HEK293 (cell line): Measurements from ENCODE around the gene RIOX2.

Experiments used
- CTCF ChIA-PET: fragments of 350-600 bp; formaldehyde crosslinking; extraction: SDS; loops from one replicate; lab custom pipeline; 2021; ENCODE audit warnings: antibody characterized with exemption; lab: Yijun Ruan, JAX
- POLR2A ChIA-PET: fragments of 300-600 bp; formaldehyde crosslinking; extraction: SDS; loops from one replicate; lab custom pipeline; 2020; ENCODE audit warnings: antibody characterized with exemption, inconsistent platforms; lab: Yijun Ruan, JAX
- H3K27ac ChIP-seq: fragments of 200-500 bp; sonication (Bioruptor generic); 2 replicates; pipeline ENCODE4 v1.5.1; 2014; ENCODE audit warnings: low read depth, low read length, control low read depth, inconsistent platforms; ENCODE audit errors: extremely low read depth
- H3K36me3 ChIP-seq, 2 experiments: fragments of 200-500 bp in 1 of 2; sonication (Bioruptor generic) in 1 of 2; 1 replicate in 1 of 2; 2 replicates in 1 of 2; pipeline ENCODE4 v1.5.1; 2014 to 2017; ENCODE audit warnings: inconsistent platforms in 2 of 2, low read length in 2 of 2; ENCODE audit not compliant: control insufficient read depth in 2 of 2, insufficient read depth in 1 of 2
- H3K4me1 ChIP-seq: fragments of 200-500 bp; sonication (Bioruptor generic); 2 replicates; pipeline ENCODE4 v1.5.1; 2014; ENCODE audit warnings: mild to moderate bottlenecking, low read length, inconsistent platforms; ENCODE audit not compliant: control insufficient read depth, insufficient read depth
- H3K4me3 ChIP-seq: 2 replicates; pipeline ENCODE4 v1.5.1; 2011; ENCODE audit warnings: low read depth, mild to moderate bottlenecking, control low read depth, low read length, moderate library complexity
- H3K9me3 ChIP-seq: fragments of 200-500 bp; sonication (Bioruptor generic); 2 replicates; pipeline ENCODE4 v1.5.1; 2014; ENCODE audit warnings: low read depth, low read length, inconsistent platforms; ENCODE audit not compliant: control insufficient read depth, insufficient read depth
- REPIN1 ChIP-seq: fragments of 450-650 bp; formaldehyde crosslinking; IDR thresholded peaks from 2 replicates; pipeline ENCODE4 v1.5.1; 2017; ENCODE audit warnings: missing biosample characterization, missing genetic modification characterization, low read depth
- ZBTB1 ChIP-seq: fragments of 450-650 bp; formaldehyde crosslinking; IDR thresholded peaks from 2 replicates; pipeline ENCODE4 v1.5.1; 2016; ENCODE audit warnings: missing biosample characterization, missing genetic modification characterization
- ZIC2 ChIP-seq: fragments of 450-650 bp; formaldehyde crosslinking; IDR thresholded peaks from 2 replicates; pipeline ENCODE4 v1.5.1; 2016; ENCODE audit warnings: missing biosample characterization, missing genetic modification characterization
- ZNF138 ChIP-seq: fragments of 450-650 bp; formaldehyde crosslinking; IDR thresholded peaks from 2 replicates; pipeline ENCODE4 v1.5.1; 2016; ENCODE audit warnings: missing biosample characterization, missing genetic modification characterization, borderline replicate concordance
- ZNF214 ChIP-seq: fragments of 450-650 bp; formaldehyde crosslinking; IDR thresholded peaks from 2 replicates; pipeline ENCODE4 v1.5.1; 2017; ENCODE audit warnings: missing biosample characterization, mild to moderate bottlenecking, missing genetic modification characterization, borderline replicate concordance
- ZNF292 ChIP-seq: fragments of 450-650 bp; formaldehyde crosslinking; IDR thresholded peaks from 2 replicates; pipeline ENCODE4 v1.5.1; 2016; ENCODE audit warnings: low read depth, missing biosample characterization, missing genetic modification characterization, borderline replicate concordance
- ZNF302 ChIP-seq: fragments of 450-650 bp; formaldehyde crosslinking; IDR thresholded peaks from 2 replicates; pipeline ENCODE4 v1.5.1; 2016; ENCODE audit warnings: missing biosample characterization, missing genetic modification characterization, low read depth
- ZNF311 ChIP-seq: fragments of 450-650 bp; formaldehyde crosslinking; IDR thresholded peaks from 2 replicates; pipeline ENCODE4 v1.5.1; 2017; ENCODE audit warnings: missing biosample characterization, missing genetic modification characterization, borderline replicate concordance
- ZNF544 ChIP-seq: fragments of 450-650 bp; formaldehyde crosslinking; IDR thresholded peaks from 2 replicates; pipeline ENCODE4 v1.5.0; 2017; ENCODE audit warnings: missing biosample characterization, missing genetic modification characterization
- ZNF560 ChIP-seq: fragments of 450-650 bp; formaldehyde crosslinking; IDR thresholded peaks from 2 replicates; pipeline ENCODE4 v1.5.1; 2017; ENCODE audit warnings: missing biosample characterization, missing genetic modification characterization, borderline replicate concordance
- ZNF629 ChIP-seq: fragments of 450-650 bp; formaldehyde crosslinking; IDR thresholded peaks from 2 replicates; pipeline ENCODE4 v1.5.1; 2017; ENCODE audit warnings: missing biosample characterization, missing genetic modification characterization
- ZNF670 ChIP-seq: fragments of 450-650 bp; formaldehyde crosslinking; IDR thresholded peaks from 2 replicates; pipeline ENCODE4 v1.5.1; 2016; ENCODE audit warnings: missing biosample characterization, missing genetic modification characterization, low read depth
- ZSCAN30 ChIP-seq: fragments of 450-650 bp; IDR thresholded peaks from 2 replicates; pipeline ENCODE4 v1.5.1; 2018; ENCODE audit warnings: missing biosample characterization, mild to moderate bottlenecking, missing genetic modification characterization, moderate library complexity
- TF ChIP-seq, protein P1 (sequence below): fragments of 450-650 bp; formaldehyde crosslinking; IDR thresholded peaks from 2 replicates; pipeline ENCODE4 v1.5.1; 2016; ENCODE audit warnings: missing biosample characterization, missing genetic modification characterization
- TF ChIP-seq, protein P2 (sequence below): fragments of 450-650 bp; formaldehyde crosslinking; IDR thresholded peaks from 2 replicates; pipeline ENCODE4 v1.5.1; 2016; ENCODE audit warnings: missing biosample characterization, missing genetic modification characterization, borderline replicate concordance
- TF ChIP-seq, protein P3 (sequence below): fragments of 450-650 bp; formaldehyde crosslinking; IDR thresholded peaks from 2 replicates; pipeline ENCODE4 v1.5.1; 2017; ENCODE audit warnings: missing biosample characterization, missing genetic modification characterization
- TF ChIP-seq, protein P4 (sequence below): fragments of 450-650 bp; formaldehyde crosslinking; IDR thresholded peaks from 2 replicates; pipeline ENCODE4 v1.5.1; 2016; ENCODE audit warnings: missing biosample characterization, missing genetic modification characterization
- TF ChIP-seq, protein P5 (sequence below): fragments of 450-650 bp; formaldehyde crosslinking; IDR thresholded peaks from 2 replicates; pipeline ENCODE4 v1.5.1; 2016; ENCODE audit warnings: missing biosample characterization, missing genetic modification characterization
- TF ChIP-seq, protein P6 (sequence below): fragments of 450-650 bp; formaldehyde crosslinking; IDR thresholded peaks from 2 replicates; pipeline ENCODE4 v1.5.1; 2016; ENCODE audit warnings: missing biosample characterization, missing genetic modification characterization
- TF ChIP-seq, protein P7 (sequence below): fragments of 450-650 bp; formaldehyde crosslinking; IDR thresholded peaks from 2 replicates; pipeline ENCODE4 v1.5.1; 2016; ENCODE audit warnings: missing biosample characterization, missing genetic modification characterization

The RIOX2 gene

DNA sequence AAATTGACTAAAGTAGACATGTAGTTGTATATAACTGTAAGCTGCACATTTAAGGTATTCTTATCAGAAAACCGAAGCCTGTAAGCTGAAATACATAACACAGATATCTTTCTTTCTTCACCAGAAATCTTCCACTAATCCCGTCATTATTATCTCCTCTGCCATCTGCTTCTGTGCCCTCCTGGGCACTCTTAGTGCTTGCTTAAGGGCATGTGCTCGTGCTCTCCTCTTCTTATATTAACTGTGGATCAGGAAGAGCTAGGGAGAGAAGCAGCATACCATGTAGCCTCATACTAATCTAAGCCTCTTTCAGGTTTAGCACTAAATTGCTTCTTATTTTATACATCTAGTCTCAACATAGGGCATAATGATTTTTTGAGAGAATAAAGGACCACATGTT is 60.8 kb downstream of the RIOX2 start:
- H3K36me3 ChIP-seq: peaks cover 0 to 4% of the 10 kb centered on the region in 2 experiments; a peak in 1 of 3 replicates
- no peaks in the 10 kb centered on the region for H3K4me1 ChIP-seq
- no peak overlapping the region for H3K4me3 ChIP-seq
- CTCF ChIA-PET: no interaction called here
- H3K27ac ChIP-seq: no peak overlapping the region
- TF ChIP-seq ZNF311 (tag by site-specific recombination) (no peak), ZNF629 (tag by site-specific recombination) (no peak), ZNF670 (no peak), ZNF214 (tag by site-specific recombination) (no peak), ZNF560 (no peak), ZNF302 (tag by site-specific recombination) (no peak), ZIC2 (tag by site-specific recombination) (no peak), ZNF138 (no peak), ZSCAN30 (tag by site-specific recombination) (no peak), REPIN1 (no peak), ZNF544 (tag by site-specific recombination) (no peak), ZBTB1 (tag by site-specific recombination) (no peak)
- TF ChIP-seq, protein P1, sequence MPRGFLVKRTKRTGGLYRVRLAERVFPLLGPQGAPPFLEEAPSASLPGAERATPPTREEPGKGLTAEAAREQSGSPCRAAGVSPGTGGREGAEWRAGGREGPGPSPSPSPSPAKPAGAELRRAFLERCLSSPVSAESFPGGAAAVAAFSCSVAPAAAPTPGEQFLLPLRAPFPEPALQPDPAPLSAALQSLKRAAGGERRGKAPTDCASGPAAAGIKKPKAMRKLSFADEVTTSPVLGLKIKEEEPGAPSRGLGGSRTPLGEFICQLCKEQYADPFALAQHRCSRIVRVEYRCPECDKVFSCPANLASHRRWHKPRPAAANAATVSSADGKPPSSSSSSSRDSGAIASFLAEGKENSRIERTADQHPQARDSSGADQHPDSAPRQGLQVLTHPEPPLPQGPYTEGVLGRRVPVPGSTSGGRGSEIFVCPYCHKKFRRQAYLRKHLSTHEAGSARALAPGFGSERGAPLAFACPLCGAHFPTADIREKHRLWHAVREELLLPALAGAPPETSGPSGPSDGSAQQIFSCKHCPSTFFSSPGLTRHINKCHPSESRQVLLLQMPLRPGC (tag by site-specific recombination): no peak
- TF ChIP-seq, protein P2, sequence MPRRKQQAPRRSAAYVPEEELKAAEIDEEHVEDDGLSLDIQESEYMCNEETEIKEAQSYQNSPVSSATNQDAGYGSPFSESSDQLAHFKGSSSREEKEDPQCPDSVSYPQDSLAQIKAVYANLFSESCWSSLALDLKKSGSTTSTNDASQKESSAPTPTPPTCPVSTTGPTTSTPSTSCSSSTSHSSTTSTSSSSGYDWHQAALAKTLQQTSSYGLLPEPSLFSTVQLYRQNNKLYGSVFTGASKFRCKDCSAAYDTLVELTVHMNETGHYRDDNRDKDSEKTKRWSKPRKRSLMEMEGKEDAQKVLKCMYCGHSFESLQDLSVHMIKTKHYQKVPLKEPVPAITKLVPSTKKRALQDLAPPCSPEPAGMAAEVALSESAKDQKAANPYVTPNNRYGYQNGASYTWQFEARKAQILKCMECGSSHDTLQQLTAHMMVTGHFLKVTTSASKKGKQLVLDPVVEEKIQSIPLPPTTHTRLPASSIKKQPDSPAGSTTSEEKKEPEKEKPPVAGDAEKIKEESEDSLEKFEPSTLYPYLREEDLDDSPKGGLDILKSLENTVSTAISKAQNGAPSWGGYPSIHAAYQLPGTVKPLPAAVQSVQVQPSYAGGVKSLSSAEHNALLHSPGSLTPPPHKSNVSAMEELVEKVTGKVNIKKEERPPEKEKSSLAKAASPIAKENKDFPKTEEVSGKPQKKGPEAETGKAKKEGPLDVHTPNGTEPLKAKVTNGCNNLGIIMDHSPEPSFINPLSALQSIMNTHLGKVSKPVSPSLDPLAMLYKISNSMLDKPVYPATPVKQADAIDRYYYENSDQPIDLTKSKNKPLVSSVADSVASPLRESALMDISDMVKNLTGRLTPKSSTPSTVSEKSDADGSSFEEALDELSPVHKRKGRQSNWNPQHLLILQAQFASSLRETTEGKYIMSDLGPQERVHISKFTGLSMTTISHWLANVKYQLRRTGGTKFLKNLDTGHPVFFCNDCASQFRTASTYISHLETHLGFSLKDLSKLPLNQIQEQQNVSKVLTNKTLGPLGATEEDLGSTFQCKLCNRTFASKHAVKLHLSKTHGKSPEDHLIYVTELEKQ (tag by site-specific recombination): no peak
- TF ChIP-seq, protein P3, sequence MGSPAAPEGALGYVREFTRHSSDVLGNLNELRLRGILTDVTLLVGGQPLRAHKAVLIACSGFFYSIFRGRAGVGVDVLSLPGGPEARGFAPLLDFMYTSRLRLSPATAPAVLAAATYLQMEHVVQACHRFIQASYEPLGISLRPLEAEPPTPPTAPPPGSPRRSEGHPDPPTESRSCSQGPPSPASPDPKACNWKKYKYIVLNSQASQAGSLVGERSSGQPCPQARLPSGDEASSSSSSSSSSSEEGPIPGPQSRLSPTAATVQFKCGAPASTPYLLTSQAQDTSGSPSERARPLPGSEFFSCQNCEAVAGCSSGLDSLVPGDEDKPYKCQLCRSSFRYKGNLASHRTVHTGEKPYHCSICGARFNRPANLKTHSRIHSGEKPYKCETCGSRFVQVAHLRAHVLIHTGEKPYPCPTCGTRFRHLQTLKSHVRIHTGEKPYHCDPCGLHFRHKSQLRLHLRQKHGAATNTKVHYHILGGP (tag by site-specific recombination): no peak
- TF ChIP-seq, protein P4, sequence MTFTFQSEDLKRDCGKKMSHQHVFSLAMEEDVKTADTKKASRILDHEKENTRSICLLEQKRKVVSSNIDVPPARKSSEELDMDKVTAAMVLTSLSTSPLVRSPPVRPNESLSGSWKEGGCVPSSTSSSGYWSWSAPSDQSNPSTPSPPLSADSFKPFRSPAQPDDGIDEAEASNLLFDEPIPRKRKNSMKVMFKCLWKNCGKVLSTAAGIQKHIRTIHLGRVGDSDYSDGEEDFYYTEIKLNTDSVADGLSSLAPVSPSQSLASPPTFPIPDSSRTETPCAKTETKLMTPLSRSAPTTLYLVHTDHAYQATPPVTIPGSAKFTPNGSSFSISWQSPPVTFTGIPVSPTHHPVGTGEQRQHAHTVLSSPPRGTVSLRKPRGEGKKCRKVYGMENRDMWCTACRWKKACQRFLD (tag by site-specific recombination): no peak
- TF ChIP-seq, protein P5, sequence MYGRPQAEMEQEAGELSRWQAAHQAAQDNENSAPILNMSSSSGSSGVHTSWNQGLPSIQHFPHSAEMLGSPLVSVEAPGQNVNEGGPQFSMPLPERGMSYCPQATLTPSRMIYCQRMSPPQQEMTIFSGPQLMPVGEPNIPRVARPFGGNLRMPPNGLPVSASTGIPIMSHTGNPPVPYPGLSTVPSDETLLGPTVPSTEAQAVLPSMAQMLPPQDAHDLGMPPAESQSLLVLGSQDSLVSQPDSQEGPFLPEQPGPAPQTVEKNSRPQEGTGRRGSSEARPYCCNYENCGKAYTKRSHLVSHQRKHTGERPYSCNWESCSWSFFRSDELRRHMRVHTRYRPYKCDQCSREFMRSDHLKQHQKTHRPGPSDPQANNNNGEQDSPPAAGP: no peak
- H3K9me3 ChIP-seq: no peaks in the 10 kb centered on the region
- POLR2A ChIA-PET: no interaction called here

DNA sequence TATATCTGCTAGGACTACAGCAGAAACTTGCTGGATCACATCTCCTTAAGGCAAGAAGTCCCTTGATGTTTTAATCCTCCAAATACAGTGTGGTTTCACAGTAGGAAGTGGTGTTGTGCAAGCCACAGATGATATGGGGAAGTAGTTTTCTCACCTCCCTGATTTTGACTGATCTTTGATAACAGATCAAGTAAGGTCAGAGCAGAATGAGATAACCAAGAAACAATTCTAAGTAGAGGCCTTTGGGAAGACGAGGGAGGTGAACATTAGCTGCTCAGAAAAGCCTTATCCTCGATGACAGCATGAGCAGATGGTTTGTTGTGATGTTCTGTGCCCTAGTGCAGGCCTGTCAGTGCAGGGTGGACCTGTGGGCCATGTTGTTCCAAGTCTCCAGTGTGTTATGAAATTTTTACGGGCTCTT is 61.3 kb downstream of the RIOX2 start:
- CTCF ChIA-PET: no interaction called here
- no peak overlapping the region for H3K27ac ChIP-seq
- no peak overlapping the region for H3K4me3 ChIP-seq
- TF ChIP-seq ZNF292 (tag by site-specific recombination): no peak
- TF ChIP-seq, protein P6, sequence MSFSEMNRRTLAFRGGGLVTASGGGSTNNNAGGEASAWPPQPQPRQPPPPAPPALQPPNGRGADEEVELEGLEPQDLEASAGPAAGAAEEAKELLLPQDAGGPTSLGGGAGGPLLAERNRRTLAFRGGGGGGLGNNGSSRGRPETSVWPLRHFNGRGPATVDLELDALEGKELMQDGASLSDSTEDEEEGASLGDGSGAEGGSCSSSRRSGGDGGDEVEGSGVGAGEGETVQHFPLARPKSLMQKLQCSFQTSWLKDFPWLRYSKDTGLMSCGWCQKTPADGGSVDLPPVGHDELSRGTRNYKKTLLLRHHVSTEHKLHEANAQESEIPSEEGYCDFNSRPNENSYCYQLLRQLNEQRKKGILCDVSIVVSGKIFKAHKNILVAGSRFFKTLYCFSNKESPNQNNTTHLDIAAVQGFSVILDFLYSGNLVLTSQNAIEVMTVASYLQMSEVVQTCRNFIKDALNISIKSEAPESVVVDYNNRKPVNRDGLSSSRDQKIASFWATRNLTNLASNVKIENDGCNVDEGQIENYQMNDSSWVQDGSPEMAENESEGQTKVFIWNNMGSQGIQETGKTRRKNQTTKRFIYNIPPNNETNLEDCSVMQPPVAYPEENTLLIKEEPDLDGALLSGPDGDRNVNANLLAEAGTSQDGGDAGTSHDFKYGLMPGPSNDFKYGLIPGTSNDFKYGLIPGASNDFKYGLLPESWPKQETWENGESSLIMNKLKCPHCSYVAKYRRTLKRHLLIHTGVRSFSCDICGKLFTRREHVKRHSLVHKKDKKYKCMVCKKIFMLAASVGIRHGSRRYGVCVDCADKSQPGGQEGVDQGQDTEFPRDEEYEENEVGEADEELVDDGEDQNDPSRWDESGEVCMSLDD: no peak
- TF ChIP-seq, protein P7, sequence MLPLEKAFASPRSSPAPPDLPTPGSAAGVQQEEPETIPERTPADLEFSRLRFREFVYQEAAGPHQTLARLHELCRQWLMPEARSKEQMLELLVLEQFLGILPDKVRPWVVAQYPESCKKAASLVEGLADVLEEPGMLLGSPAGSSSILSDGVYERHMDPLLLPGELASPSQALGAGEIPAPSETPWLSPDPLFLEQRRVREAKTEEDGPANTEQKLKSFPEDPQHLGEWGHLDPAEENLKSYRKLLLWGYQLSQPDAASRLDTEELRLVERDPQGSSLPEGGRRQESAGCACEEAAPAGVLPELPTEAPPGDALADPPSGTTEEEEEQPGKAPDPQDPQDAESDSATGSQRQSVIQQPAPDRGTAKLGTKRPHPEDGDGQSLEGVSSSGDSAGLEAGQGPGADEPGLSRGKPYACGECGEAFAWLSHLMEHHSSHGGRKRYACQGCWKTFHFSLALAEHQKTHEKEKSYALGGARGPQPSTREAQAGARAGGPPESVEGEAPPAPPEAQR (tag by site-specific recombination): no peak

More for the DNA sequence above, 61.3 kb downstream of the RIOX2 start:
- no peaks in the 10 kb centered on the region for H3K36me3 ChIP-seq
- H3K4me1 ChIP-seq: no peaks in the 10 kb centered on the region
- POLR2A ChIA-PET: no interaction called here
- H3K9me3 ChIP-seq: no peaks in the 10 kb centered on the region
